ENCODE measurements around the gene BCL3. TPM values are rescaled to one million over a fixed set of nuclear protein-coding genes. Genes with fewer than 3 reads are reported as not detected.

Gene BCL3
- total and polyA plus RNA-seq, 2 of the 13 experiments (the other 11 are each of a cell fraction or from before 2014, with no cell fraction given) = 2.3 to 4.0 TPM

DNA sequence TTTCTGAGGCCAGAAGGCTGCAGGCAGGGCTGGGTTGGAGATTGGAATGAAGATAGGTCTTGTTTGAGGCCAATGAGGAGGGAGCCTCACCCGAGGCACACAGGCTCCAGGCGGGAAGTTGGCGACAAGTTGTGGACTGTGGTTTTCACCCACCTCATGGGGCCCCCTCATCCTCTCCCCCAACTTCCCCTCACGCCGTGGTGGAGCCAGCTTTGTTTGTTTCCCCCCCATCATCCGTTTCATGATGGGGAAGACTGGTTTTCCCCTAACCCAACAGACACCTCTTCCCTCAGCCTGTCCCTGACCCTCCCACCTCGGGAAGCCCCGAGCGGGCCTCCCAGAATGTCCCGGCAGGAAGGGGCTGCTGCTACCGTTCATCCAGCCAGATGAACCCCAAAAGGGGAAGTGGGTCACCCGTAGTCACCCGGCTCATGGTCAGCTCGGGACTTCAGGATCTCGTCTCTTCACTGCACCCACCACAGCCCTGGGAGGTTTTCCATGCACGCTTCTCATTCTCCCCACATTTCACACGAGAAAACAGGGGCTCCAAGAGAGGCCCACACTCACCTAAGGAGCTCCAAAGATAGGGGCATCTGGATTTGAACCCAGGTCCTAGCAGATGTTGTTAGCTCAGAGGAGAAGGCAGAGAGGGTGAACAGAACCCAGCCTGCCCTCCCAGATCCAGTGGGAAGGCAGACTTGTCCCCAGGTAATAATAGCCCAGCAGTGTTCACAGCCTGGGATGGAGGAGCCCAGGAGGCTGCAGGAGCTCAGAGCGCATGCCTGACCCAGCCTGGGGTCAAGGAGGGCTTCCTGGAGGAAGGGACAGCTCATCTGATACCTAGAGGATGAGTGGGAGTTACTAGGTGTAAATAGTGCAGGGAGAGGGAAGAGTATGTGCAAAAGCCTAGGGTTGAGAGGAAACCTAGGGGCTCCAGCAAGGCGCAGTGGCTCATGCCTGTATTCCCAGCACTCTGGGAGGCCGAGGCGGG is 26.1 kb upstream of the BCL3 start (continued):
- TF ChIP-seq ETV5 (CRISPR knock-in tag; IDR thresholded peaks at IDR 0.05; ENCODE audit: borderline replicate concordance) (no peak; the same call in 1 of the 2 replicates), ZNF841 (CRISPR knock-in tag; IDR thresholded peaks at IDR 0.05; ENCODE audit: borderline replicate concordance) (no peak), CCDC6 (CRISPR knock-in tag; IDR thresholded peaks at IDR 0.05) (no peak), CREB1 (IDR thresholded peaks at IDR 0.05) (no peak), CREB1 (CRISPR knock-in tag; IDR thresholded peaks at IDR 0.05) (no peak), ZNF776 (CRISPR knock-in tag; IDR thresholded peaks at IDR 0.05) (no peak), DNMT1 (CRISPR knock-in tag; IDR thresholded peaks at IDR 0.05) (no peak), TBL1XR1 (IDR thresholded peaks at IDR 0.05; ENCODE audit: borderline replicate concordance, low read length, partially characterized antibody) (no peak), SRF (IDR thresholded peaks at IDR 0.05; ENCODE audit: low read depth, low read length) (no peak), MEIS1 (CRISPR knock-in tag; IDR thresholded peaks at IDR 0.05; ENCODE audit: borderline replicate concordance) (no peak), ZNF674 (CRISPR knock-in tag; IDR thresholded peaks at IDR 0.05; ENCODE audit: low read depth) (no peak), ZNF124 (CRISPR knock-in tag; IDR thresholded peaks at IDR 0.05) (no peak), ZNF337 (CRISPR knock-in tag; IDR thresholded peaks at IDR 0.05; ENCODE audit: borderline replicate concordance, low read depth) (no peak), ZNF138 (CRISPR knock-in tag; IDR thresholded peaks at IDR 0.05; ENCODE audit: low read depth) (no peak)
- TF ChIP-seq, protein P1, sequence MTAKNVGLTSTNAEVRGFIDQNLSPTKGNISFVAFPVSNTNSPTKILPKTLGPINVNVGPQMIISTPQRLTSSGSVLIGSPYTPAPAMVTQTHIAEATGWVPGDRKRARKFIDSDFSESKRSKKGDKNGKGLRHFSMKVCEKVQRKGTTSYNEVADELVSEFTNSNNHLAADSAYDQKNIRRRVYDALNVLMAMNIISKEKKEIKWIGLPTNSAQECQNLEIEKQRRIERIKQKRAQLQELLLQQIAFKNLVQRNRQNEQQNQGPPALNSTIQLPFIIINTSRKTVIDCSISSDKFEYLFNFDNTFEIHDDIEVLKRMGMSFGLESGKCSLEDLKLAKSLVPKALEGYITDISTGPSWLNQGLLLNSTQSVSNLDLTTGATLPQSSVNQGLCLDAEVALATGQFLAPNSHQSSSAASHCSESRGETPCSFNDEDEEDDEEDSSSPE (CRISPR knock-in tag; IDR thresholded peaks at IDR 0.05) = 0 out of 2 replicates have a peak, but pooled peaks have one; percentile 16
- TF ChIP-seq, protein P2, sequence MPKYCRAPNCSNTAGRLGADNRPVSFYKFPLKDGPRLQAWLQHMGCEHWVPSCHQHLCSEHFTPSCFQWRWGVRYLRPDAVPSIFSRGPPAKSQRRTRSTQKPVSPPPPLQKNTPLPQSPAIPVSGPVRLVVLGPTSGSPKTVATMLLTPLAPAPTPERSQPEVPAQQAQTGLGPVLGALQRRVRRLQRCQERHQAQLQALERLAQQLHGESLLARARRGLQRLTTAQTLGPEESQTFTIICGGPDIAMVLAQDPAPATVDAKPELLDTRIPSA (CRISPR knock-in tag; IDR thresholded peaks at IDR 0.05; ENCODE audit: borderline replicate concordance) = no peak
- TF ChIP-seq, protein P3, sequence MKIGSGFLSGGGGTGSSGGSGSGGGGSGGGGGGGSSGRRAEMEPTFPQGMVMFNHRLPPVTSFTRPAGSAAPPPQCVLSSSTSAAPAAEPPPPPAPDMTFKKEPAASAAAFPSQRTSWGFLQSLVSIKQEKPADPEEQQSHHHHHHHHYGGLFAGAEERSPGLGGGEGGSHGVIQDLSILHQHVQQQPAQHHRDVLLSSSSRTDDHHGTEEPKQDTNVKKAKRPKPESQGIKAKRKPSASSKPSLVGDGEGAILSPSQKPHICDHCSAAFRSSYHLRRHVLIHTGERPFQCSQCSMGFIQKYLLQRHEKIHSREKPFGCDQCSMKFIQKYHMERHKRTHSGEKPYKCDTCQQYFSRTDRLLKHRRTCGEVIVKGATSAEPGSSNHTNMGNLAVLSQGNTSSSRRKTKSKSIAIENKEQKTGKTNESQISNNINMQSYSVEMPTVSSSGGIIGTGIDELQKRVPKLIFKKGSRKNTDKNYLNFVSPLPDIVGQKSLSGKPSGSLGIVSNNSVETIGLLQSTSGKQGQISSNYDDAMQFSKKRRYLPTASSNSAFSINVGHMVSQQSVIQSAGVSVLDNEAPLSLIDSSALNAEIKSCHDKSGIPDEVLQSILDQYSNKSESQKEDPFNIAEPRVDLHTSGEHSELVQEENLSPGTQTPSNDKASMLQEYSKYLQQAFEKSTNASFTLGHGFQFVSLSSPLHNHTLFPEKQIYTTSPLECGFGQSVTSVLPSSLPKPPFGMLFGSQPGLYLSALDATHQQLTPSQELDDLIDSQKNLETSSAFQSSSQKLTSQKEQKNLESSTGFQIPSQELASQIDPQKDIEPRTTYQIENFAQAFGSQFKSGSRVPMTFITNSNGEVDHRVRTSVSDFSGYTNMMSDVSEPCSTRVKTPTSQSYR (CRISPR knock-in tag; IDR thresholded peaks at IDR 0.05; ENCODE audit: borderline replicate concordance) = no peak
- TF ChIP-seq, protein P4, sequence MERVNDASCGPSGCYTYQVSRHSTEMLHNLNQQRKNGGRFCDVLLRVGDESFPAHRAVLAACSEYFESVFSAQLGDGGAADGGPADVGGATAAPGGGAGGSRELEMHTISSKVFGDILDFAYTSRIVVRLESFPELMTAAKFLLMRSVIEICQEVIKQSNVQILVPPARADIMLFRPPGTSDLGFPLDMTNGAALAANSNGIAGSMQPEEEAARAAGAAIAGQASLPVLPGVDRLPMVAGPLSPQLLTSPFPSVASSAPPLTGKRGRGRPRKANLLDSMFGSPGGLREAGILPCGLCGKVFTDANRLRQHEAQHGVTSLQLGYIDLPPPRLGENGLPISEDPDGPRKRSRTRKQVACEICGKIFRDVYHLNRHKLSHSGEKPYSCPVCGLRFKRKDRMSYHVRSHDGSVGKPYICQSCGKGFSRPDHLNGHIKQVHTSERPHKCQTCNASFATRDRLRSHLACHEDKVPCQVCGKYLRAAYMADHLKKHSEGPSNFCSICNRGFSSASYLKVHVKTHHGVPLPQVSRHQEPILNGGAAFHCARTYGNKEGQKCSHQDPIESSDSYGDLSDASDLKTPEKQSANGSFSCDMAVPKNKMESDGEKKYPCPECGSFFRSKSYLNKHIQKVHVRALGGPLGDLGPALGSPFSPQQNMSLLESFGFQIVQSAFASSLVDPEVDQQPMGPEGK (CRISPR knock-in tag; IDR thresholded peaks at IDR 0.05) = peak; percentile 59; the same call in 1 of the 2 replicates
